Measurements from ENCODE around the gene DMWD.

DNA sequence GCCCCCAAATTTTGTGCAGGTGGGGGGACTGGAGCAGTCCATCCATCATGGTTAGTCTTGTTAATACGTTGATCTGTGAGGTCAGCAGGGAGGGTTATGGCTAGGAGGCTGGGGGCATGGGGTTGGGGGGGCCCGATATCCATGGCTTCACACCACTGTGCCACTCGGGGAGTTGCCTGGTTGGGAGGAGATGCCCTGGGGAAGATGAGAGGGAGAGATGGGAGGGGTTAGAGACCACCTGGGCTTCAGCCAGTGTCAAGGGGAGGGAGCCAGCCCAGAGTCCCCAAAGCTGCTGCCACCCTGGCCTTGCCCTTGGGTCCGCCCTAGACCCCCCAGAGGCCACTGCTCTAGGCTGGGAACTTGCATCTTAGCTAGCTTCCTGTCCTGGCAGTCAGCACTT is 8.5 kb downstream of the DMWD start:
- TF ChIP-seq, protein P1, sequence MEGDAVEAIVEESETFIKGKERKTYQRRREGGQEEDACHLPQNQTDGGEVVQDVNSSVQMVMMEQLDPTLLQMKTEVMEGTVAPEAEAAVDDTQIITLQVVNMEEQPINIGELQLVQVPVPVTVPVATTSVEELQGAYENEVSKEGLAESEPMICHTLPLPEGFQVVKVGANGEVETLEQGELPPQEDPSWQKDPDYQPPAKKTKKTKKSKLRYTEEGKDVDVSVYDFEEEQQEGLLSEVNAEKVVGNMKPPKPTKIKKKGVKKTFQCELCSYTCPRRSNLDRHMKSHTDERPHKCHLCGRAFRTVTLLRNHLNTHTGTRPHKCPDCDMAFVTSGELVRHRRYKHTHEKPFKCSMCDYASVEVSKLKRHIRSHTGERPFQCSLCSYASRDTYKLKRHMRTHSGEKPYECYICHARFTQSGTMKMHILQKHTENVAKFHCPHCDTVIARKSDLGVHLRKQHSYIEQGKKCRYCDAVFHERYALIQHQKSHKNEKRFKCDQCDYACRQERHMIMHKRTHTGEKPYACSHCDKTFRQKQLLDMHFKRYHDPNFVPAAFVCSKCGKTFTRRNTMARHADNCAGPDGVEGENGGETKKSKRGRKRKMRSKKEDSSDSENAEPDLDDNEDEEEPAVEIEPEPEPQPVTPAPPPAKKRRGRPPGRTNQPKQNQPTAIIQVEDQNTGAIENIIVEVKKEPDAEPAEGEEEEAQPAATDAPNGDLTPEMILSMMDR (conservative IDR thresholded peaks at IDR 0.05; ENCODE audit: low read depth, low read length), result no peak
- no peak for TF ChIP-seq EZH2 (IDR thresholded peaks at IDR 0.05; ENCODE audit: borderline replicate concordance, low read depth, low read length, poor library complexity, severe bottlenecking)

All from A673 (cell line).